GM18502 (cell line): ENCODE results near the gene ADCK1.
"Not testable (repeated sequence)": the region's sequence is repeated elsewhere in the genome, so short reads cannot be mapped to it uniquely, and the experiment has no call there.

Experiments used
- ATAC-seq: cut with Tn5 transposase; IDR thresholded peaks from one replicate; pipeline ENCODE4 v1.9.1; 2021; ENCODE audit warnings: mild to moderate bottlenecking; ENCODE audit not compliant: unreplicated experiment, poor library complexity

Gene ADCK1

DNA sequence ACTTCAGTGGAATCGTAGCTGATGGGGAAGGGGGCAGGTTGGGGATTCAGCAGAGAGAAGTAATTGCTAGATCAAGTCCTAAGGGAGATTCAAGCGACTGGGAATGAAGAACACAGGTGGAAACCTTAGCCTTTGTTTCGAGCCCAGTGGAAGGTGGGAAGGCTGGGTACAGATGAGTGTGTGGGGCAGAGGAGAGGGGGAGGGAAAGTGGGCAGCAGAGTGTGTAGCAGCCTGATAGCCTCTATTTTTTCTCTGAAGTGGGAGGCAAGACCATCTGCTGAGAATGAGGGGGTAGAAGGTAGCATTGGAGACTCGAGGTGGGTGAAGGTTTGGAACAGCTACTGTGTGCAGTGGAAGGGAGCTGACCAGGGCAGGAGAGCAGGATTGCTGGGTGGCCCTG, 91.0 kb downstream of the ADCK1 start:
- no peak for ATAC-seq

DNA sequence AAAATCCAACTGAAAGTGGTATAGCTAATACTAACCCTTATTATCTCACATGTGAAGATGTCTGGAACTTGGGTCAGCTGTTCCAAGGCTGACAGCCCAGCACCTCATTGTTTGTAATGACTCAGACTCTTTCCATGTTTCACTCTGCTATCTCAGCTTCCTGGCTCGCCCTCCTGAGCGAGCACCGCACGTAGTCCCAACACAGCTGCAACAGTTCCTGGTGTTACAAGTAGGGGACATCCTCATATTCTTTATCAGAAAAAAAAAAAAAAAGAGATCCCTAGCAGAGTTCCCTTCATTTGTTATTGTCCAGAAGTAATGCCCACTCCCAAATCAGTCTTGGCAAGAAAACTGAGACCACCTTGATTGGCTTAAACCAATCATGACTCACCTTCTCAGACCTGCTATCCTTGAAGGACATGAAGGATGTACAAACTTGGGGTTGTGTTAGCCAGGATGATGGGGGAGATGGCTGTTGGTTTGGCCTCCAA, 92.5 kb downstream of the ADCK1 start:
- no peak for ATAC-seq

DNA sequence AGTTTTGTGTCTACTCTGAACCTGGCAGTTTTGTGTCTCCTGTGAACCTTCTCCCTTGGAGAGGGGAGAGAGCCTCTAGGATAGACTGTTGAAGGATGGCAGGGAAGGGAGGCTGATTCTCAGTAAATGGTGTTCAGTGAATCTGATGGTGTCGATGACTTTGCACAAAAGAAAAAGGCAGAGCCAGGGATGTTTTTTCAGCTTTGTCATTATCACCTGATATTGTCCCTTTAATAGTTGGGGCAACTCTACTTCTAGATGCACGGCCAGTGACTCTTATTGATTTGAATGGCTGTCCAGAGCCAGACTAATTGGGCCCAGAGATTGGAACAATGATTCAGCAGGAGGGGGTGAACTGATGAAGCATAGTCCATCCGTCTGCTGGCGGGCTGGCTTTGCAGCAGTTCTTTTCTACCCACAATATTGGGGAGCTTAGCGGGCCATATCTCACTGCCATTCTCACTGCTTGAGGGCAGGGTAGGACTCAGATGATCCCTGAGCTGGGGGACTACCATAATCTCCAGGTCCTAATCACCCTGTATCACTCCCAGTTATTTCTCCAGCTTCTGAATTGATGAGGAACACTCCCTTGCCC, 93.1 kb downstream of the ADCK1 start:
- ATAC-seq: no peak

DNA sequence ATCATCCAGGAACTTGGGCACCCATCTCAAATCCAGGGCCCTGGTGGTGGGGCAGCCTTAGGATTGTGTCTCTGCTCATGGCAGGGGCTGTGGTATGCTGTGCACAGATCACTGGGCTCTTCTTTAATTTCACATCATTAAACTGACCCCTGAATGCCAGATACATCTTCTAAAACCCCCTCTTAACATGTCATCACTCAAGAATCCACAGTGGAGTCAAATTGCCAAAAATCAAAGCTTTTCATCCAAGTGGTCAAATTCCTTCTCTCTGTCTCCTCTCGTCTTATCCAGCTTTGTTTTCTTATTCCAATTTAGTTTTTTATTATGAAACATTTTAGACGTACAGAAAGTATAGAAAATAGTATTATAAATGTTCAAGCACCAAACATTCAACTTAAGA, 97.5 kb downstream of the ADCK1 start:
- ATAC-seq: no peak

DNA sequence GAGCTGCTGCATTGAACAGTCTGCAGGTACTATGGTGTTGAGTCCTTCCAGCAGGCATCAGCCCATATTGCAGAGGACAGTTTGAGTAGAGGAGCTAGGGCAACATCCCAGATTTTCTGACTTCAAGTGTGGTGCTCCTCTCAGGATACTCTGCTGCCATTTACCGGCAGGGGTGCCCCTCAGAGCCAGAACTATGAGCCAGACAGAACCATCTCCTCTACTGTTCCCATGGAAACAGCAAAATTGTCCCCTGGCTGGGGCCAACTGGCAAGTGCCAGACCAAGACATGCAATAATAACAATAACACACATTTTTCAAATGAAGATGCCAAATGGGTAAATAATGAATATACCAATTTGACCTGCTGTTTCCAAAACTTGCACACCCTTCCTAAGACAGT, 102.9 kb downstream of the ADCK1 start:
- no peak for ATAC-seq

DNA sequence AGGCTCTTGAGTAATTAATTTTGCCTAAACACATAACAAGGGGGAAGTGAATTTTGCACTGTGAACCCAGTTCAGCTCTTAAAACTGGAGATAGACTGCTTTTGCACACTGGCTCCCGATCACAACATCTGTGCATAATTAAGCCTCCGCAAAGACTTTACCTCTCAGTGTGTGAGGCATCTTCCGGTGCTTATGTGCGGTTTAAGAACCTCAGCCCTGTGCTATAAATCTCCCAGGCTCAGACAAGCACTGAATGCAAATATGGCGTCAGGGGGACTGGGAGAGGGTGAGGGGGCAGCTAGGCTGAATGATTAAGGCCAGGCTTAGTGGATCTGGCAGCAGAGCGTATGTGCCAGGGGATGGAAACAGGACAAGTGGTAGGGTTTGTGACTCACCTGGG, 103.3 kb downstream of the ADCK1 start:
- no peak for ATAC-seq

DNA sequence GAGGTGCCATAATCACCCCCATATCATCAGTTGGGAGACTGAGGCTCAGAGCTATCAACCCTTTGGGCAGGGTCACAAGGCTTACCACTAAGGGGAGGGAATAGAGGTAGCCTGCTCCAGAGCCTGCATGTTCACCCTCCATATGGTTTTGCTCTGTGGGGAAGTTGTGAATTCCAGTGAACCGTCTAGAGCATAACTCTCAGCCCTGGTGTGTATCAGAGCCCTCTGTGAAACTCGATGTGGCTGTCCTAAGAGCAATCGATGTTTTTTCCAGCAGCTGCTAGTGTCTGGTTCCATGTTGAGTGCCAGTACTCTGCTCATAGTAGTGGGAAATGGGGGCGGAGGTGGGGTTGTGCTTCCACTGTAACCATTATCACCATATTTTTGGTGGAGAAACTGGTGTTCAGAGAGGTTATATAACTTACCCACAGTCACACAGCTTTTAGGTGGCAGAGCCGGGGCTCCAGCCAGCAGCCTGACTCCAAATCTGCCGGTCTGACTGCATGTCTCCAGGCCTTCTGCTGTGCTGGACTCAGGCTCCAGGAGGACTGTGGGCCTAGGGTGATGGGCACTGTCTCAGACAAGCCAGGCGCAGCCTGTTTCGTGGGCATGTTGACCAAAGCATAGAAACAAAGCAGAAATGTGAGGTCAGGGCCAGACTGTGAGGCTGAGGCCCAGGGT, 104.2 kb downstream of the ADCK1 start:
- ATAC-seq: no peak

DNA sequence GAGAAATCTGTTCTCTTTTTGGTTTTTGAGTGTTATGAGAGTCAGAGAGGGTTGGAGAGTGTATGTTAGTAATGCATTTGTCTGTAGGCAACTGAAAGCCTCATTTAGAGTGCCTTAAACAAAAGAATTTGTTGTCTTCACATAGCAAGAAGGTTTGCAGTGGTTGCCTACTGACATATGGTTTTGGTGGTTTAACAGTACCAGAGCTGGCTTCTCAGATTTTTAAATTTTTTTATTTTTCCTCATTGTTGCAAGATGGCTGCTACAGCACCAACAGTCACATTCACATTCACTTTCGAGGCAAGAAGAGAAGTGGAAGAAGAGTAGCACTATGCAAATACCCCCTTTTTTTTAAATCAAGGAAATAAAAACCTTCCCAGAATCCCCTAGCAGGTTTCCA, 106.5 kb downstream of the ADCK1 start:
- no peak for ATAC-seq

DNA sequence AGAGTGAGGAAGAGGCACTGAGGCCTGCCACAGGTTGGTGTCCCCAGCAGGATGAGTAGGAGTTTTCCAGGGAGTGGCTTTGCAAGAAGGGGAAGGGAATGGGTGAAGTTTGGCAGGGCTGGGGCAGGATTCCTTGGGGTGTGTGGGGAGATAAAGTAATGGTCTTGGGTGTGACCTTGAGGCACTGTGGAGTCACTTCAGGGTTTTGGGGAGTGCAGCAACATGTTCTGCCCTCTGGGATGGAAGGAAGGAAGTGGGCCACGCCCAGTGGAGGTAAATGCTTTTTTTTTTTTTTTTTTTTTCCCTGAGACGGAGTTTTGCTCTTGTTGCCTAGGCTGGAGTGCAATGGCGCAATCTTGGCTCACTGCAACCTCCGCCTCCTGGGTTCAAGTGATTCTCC, 108.9 kb downstream of the ADCK1 start:
- no peak for ATAC-seq

DNA sequence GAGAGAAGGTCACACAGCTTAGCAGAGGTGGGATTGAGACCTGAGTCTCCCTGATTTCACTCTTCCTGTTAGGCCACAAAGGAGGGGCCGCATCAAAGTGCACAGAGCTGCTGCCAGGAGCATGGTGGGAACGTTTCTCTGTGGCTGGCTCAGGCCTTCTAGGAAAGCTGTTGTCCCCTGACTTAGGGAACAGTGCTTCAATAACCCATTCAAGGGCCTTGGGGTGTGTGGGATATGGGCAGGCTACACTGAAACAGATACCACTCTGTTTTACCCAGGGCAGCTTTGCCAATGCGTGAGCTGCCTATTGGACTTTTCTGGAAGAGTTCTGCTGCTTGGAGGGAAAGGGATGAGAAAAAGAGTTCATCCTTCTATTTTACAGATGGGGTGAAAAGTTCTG, 110.0 kb downstream of the ADCK1 start:
- ATAC-seq: no peak

DNA sequence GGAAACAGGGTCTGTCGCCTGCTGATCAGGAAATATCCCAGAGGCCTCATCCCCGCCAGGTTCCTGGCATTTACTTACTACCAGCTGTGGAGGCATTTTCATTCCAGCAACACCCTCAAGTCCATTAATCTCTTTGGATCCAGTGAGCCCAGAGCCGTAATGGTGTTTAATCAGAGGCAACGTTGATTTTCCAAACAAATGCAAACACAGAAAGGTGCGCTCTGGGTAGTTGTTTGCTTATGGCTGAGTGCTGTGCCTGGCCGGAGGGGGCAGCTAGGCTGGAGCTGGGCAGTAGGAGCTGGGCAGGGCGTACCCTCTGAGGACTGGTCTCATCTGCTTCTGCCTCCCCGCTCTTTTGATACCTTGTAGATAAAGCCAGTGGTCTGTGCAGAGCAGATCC, 110.6 kb downstream of the ADCK1 start:
- no peak for ATAC-seq

DNA sequence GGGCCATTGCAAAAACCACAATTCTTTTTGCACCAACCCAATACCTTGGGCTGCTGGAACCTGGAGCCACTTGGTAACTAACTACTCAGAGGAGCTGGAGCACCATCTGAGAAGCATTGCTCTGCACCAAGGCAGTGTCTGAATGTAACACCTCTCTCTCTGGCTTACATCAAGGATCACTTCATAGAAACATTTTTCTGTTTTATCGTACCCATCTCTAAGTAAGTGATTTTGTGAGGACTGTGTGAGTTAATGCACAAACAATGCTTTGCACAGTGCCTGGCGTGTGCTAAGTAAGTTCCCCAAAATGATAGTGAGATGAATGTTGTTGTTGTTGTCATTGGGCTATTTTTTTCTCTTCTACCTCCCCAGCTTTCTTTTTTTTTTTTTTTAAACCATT, 111.4 kb downstream of the ADCK1 start:
- no peak for ATAC-seq

DNA sequence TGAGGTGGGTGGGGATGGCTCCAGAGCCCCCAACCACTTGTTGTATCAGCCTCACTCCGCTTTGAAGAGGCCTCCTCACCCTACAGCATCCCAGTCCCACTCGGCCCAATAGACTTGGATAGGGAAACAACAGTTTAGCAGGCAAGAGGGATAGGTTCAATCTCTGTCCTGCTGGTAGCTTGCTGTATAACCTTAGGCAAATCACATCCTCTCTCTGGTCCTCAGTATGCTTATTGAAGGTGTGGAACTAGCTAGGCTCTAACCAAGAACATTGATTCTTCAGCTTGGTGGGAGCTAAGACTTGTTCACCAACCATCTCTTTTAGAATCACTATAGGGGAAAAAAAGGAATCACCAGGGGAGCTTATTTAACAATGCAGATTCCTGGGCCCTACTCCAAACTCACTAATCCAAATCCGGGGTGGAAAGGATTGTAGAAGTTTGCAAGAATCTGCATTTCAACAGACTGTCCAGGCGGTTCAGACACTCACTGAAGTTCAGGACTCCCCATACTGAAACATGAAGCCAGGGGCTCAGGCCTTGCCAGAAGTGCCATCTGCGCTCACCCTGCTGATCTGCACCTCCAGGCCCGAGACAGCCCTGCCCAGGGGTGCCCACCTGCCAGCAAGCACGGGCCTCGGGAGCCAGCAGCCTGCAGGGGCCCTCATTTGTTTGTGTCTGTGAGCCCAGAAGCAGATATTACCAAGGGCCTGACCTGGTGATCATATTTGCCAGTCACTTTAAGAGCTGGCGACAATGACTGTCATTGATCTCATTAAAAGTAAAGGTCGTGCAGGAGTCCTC, 113.0 kb downstream of the ADCK1 start:
- ATAC-seq: no peak

DNA sequence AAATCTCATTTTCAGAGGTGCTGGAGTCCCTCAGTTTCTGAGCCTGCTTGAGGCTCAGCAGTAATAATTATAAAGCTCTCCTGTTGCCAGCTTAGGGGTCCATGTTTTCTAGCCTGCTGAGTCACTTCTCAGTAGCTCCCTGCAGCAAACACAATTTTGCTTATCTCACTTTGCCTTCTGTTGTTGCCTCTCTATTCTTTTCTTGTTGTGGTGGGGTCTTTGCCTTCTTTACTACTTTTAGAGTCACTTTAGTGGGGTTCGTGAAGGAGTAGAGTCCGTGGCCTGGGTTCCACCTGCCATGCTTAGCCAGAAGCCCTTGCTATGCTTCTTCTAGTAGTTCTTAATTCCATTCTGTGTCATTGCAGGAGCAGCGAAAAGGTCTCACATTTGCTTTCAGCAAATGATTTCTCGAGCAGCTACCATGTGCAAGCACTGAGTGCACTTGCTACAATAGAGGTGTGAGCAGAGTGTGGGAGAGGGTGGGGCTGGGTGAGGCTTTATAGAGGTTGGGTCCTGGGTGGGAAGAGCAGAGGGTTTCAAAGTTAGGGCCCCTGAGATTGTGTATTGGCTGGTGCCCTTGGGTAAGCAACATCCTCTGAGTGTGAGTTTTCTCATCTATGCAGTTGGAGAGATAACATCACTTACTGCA, 114.3 kb downstream of the ADCK1 start:
- no peak for ATAC-seq

DNA sequence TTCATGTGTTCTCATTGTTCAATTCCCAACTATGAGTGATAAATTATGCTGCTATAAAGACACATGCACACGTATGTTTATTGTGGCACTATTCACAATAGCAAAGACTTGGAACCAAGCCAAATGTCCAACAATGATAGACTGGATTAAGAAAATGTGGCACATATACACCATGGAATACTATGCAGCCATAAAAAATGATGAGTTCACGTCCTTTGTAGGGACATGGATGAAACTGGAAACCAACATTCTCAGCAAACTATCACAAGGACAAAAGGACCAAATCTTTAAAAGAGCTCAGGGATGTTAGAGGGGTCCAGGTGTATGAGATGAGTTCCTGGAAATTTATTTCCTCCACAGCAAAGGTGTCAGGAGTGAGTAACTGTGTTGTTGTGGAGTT, 115.5 kb downstream of the ADCK1 start:
- ATAC-seq: not testable (repeated sequence)

DNA sequence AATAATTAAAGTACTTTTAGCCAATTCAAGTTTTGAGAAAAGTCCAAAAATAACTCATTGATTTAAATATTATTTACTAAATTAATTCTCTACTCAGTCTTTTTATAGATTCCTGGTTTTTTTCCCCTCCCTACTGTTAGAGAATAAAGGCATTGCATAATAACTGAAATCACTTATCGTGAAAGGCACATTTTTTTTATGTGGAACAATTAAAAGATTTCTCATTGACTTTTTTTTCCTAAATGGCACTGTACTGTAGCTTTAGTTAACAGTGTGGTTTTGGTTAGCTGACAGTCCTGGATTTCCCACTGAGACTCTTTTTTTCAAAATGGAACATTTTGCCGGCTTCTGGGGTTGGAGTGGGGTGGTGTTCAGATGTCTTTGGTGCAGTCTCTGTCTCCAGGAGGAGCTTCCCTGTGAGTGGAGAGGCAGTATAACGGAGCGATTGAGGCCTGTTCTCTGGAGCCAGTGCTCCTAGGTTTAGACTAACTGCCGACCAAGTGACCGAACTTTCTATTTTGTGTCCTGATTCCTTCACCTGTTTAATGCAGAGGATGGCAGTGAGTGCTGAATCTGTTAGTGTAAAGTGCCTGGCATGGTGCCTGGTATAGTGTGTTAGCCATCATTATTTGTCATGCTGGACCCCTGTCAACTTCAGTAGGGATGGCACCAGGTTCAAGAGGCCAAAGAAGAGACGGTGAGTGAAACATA, 117.7 kb downstream of the ADCK1 start:
- ATAC-seq: no peak

DNA sequence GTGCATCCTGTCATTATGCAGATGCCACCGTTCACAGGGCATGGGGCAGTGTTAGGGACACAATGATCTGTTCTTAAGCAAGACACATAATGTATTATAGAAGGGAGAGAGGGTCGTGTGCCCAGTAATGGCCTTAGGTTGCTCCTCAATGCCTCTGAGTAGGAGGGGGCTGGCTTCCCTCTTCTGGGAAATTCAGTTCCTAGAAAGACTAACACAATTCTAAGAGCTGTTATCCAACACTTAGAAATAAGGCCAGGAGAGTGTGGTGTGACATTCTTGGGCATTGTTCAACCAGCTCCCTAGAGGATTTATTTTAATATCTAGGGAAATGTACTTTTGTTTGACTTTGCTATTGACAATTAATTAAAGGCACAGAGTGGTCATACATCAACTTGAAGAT, 118.5 kb downstream of the ADCK1 start:
- no peak for ATAC-seq

DNA sequence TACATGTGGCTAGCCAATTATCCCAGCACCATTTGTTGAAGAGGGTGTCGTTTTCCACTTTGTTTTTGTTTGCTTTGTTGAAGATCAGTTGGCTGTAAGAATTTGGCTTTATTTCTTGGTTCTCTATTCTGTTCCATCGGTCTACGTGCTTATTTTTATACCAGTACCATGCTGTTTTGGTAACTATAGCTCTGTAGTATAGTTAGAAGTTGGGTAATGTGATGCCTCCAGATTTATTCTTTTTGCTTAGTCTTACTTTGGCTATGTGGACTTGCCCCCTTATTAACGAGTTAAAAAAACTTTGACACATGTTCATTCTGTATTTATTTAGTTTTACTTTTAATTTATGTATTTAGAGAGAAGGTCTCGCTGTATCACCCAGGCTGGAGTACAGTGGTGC, 120.4 kb downstream of the ADCK1 start:
- ATAC-seq: no peak

DNA sequence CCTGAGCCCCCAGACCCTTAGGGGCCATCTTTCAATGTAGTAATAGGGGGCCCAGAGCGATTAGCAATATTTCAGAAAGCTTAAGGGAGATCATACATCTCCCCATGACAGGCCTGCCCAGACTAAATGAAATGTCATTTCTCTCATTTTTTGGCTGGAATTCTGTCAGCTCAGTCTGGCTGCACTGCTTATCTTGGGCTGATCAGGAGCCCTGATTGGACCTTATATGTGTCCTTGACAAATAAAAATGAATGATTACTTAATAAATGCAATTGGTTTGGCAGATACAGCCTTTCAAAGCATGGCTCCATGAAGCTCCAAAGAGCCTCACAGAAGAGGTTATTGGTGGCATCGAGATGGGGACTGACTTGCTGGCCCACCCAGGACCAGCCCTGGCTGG, 121.9 kb downstream of the ADCK1 start:
- ATAC-seq: no peak

DNA sequence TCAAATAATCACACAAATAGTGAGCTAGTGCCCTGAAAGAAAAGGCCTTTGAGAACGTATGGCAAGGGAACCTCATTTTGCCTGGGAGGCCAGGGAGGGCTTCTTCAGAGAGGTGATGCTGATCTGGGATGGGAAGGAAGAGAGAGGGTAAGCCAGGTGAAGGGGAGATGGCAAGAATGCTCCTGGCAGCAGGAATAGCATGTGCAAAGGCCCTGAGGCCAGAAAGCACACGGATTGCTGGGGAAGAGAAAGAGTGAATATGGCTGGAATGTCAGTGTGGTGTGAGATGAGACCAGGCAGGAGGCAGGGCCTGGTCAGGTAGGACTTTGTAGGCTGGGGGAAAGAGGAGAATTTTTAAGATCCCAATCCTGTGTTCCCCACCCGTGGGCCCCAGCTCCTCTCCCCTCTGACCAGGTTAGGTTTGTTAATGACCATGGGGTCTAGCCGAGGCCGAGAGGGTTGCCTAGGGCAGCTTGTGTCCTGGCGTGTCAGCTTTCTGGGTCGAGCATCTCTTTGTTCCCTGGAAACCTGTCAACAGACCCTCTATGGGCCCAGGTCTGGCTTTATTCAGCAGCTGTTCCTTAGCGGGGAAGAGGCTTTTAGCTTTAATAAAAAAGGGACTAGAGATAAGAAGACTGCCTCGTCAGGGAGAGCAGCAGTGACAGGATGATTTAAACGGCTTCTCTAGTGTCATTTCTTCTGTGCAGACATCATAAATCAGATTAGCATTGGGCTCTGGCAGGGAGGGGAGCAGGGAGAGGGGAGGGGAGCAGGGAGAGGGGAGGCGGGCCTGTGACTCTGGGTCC, 123.4 kb downstream of the ADCK1 start:
- no peak for ATAC-seq
